Epithelial cell of esophagus (primary cell): ENCODE results near the gene HMGCL.
"Not testable (repeated sequence)": the region's sequence is repeated elsewhere in the genome, so short reads cannot be mapped to it uniquely, and the experiment has no call there.

Experiments
- DNase-seq: peaks from one replicate; pipeline ENCODE4 v3.0.0; 2010; ENCODE audit warnings: low read depth
- H3K4me3 ChIP-seq: 2 replicates; pipeline ENCODE4 v1.5.1; 2011; ENCODE audit warnings: mild to moderate bottlenecking, low read length, control low read depth
- TF ChIP-seq, protein P1 (sequence below): IDR thresholded peaks from 2 replicates; pipeline ENCODE4 v1.5.1; 2011; ENCODE audit warnings: low read depth, mild to moderate bottlenecking, low read length, control low read depth, inconsistent platforms; ENCODE audit not compliant: insufficient read depth; ENCODE audit errors: missing control alignments

HMGCL gene

DNA sequence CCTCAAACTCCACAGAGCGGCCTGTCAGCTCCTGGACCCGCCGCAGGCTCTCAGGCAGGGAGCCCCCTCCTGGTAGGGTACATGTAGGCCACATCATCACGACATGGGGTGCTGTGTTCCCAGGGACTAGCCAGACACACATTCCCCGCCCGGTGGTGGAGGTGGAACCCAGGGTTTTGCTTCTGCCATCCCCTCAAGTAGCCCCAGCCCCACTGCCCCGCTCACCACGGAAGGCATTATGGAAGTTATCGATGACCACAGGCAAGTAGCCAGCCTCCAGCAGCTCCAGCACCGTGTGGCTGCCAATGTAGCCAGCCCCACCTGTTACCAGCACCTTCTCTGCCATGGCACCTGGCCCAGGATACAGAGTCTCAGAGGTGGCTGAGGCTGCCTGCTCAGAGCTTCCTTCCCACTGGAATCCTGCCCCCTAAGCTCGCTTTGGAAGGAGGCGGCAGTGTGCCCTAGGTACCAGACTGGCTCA lies 26.5 kb downstream of the HMGCL start:
- H3K4me3 ChIP-seq: no peak overlapping the region
- TF ChIP-seq, protein P1, sequence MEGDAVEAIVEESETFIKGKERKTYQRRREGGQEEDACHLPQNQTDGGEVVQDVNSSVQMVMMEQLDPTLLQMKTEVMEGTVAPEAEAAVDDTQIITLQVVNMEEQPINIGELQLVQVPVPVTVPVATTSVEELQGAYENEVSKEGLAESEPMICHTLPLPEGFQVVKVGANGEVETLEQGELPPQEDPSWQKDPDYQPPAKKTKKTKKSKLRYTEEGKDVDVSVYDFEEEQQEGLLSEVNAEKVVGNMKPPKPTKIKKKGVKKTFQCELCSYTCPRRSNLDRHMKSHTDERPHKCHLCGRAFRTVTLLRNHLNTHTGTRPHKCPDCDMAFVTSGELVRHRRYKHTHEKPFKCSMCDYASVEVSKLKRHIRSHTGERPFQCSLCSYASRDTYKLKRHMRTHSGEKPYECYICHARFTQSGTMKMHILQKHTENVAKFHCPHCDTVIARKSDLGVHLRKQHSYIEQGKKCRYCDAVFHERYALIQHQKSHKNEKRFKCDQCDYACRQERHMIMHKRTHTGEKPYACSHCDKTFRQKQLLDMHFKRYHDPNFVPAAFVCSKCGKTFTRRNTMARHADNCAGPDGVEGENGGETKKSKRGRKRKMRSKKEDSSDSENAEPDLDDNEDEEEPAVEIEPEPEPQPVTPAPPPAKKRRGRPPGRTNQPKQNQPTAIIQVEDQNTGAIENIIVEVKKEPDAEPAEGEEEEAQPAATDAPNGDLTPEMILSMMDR: no peak
- no peak for DNase-seq

DNA sequence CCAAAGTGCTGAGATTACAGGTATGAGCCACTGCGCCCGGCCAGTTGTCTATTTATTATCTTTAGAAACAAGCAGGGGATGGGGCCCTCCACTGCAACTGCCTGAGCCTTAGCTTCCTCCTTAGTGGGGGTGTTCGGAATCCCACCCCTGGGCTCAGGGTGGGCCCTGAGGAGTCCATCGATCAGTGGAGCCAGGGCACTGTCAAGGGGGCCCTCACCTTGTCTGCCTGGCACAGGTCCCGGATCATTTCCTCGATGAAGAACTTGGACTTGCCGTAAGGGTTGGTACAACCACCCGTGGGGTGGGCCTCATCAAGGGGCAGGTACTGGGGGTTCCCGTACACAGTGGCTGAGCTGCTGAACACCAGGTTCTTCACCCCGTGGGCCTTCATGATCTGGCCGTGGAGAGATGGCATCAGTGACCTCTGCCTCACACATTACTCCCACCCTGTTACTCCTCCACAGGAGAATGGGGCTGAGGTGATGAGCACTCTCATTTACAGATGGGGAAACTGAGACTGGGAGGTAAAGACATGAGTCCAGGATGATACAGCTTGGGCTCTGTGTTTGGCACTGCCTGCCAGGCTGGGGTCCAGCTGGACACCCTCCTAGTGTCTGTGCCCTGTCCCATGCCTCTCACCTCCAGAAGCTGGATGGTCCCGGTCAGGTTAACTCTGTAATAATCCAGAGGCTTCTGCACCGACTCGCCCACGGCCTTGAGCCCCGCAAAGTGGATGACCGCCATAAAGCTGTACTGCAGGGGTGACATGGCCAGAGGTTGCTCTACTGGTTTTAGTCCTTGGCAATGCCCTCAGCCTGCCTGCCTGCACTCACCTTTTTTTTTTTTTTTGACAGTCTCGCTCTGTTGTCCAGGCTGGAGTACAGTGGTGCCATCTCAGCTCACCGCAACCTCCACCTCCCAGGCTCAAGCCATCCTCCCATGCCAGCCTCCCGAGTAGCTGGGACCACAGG lies 27.5 kb downstream of the HMGCL start:
- TF ChIP-seq, protein P1: no peak
- no peak for DNase-seq
- H3K4me3 ChIP-seq: no peak overlapping the region

DNA sequence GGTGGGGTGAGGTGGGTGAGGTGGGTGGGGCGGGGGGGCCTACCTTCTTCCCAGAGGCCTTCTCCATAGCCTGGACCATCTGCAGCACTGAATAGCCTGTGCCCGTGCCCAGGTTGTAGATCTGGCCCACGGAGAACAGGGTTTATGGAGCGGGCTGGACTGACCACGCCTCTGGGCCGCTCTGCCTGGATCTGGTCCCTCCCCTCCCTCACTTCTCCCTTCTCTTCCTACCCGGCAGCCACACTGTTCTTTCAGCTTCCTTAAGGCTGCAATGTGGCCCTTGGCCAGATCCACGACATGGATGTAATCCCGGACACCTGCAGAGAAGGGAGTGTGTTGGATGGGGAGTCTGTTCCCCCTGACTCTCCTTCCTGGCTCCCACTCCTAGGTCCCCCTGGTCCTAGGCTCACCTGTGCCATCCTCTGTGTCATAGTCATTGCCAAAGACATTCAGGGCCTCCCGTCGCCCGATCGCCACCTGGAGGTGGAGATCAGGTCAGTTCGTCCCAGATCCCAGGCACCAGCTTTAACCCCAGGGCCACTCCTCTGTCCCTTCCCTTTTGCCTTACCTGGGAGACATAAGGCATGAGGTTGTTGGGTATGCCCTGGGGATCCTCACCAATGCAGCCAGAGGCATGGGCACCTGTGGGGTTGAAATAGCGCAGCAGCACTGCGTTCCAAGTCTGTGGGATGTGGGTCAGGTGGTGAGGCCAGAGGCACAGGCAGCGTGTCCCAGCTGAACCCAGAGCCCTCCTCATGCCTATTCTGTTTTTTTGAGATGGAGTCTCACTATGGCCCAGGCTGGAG lies 28.6 kb downstream of the HMGCL start:
- no peak overlapping the region for H3K4me3 ChIP-seq
- DNase-seq: no peak
- TF ChIP-seq, protein P1: no peak

DNA sequence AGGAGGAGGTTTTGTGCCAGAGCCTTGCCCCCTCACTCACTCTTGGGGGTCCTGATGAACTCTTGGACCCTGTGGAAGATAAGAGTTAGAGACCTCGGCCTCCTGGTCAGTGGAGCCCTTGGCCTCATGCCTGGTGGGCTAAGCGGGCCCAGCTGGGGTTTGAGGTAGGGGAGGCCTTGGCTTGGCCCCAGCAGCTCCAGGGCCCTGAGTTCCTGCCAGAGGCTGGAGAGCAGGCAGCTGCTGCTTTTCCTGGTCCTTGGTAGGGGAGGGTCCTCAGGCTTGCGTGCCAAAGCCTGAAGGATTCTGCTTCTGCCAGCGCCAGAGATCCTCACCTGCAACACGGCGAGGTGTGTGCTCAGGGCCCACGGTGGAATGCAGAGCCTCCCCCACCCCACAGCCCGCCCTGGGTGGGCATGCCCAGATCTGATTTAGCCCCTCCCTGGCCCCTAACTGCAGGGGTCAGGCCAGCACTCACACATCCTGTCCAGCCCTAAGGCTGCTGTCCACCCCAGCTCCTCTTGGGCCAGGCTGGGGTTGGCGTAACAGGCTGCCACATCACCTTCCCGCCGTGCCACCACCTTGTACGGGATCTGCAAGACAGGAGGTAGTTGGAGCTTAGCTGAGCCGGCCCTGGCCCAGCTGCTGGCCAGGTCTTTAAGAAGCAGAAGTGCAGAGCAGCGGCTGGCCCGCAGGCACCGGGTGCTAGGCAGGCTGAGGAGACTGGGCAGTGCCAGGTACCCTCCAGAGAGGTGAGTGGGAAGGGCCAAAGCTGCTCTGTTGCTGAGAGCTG lies 29.4 kb downstream of the HMGCL start:
- TF ChIP-seq, protein P1: no peak
- H3K4me3 ChIP-seq: no peak overlapping the region
- no peak for DNase-seq

DNA sequence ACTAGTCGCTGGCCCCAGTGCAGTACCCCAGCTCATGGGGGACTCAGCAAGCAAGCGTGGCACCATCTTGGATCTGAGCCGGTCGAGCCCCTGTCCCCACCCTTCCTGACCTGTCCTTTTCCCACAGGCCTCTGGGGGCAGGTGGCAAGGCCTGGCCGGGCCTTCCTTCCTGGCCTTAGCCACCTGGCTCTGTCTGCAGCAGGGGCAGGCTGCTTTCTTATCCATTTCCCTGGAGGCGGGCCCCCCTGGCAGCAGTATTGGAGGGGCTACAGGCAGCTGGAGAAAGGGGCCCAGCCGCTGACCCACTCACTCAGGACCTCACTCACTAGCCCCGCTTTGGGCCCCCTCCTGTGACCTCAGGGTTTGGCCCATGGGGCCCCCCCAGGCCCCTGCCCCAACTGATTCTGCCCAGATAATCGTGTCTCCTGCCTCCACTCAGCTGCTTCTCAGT lies 30.5 kb downstream of the HMGCL start:
- not testable (repeated sequence) for H3K4me3 ChIP-seq

DNA sequence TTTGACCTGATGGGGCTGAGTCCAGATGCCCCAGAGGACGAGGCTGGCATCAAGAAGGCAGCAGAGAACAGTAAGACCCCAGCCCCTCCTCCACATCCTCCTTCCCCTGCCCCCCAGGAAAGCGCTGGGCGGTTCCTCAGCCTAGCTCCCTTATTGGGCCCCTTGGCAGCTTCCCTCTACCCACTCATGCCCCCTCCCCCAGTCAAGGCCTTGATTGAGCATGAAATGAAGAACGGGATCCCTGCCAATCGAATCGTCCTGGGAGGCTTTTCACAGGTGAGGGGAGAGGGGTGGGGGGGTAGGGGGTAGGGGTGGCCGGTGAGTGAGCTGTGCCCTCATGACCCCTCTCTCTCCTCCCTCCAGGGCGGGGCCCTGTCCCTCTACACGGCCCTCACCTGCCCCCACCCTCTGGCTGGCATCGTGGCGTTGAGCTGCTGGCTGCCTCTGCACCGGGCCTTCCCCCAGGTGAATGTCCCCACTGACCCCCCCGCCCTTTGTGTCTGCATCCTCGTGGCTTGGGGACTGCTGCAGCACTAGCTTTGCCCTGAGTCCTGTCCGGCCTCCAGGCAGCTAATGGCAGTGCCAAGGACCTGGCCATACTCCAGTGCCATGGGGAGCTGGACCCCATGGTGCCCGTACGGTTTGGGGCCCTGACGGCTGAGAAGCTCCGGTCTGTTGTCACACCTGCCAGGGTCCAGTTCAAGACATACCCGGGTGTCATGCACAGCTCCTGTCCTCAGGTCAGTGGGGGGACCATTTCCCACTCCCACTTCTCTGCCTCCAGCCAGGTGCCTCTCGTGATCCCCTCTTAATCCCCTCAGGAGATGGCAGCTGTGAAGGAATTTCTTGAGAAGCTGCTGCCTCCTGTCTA lies 31.1 kb downstream of the HMGCL start:
- TF ChIP-seq, protein P1: no peak
- no peak overlapping the region for H3K4me3 ChIP-seq
- no peak for DNase-seq

More for the DNA sequence above, 30.5 kb downstream of the HMGCL start:
- not testable (repeated sequence) for DNase-seq
